GM20000 (cell line): ENCODE measurements around the gene PRPF39.
"Not testable (repeated sequence)": the region's sequence is repeated elsewhere in the genome, so short reads cannot be mapped to it uniquely, and the experiment has no call there.

Experiments used
- DNase-seq: peaks from one replicate; pipeline ENCODE4 v3.0.0; 2012; ENCODE audit warnings: low spot score
- TF ChIP-seq, protein P1 (sequence below): IDR thresholded peaks from 2 replicates; pipeline ENCODE4 v1.5.1; 2012; ENCODE audit warnings: mild to moderate bottlenecking, control low read depth; ENCODE audit errors: extremely low read depth, missing control alignments

Gene PRPF39

DNA sequence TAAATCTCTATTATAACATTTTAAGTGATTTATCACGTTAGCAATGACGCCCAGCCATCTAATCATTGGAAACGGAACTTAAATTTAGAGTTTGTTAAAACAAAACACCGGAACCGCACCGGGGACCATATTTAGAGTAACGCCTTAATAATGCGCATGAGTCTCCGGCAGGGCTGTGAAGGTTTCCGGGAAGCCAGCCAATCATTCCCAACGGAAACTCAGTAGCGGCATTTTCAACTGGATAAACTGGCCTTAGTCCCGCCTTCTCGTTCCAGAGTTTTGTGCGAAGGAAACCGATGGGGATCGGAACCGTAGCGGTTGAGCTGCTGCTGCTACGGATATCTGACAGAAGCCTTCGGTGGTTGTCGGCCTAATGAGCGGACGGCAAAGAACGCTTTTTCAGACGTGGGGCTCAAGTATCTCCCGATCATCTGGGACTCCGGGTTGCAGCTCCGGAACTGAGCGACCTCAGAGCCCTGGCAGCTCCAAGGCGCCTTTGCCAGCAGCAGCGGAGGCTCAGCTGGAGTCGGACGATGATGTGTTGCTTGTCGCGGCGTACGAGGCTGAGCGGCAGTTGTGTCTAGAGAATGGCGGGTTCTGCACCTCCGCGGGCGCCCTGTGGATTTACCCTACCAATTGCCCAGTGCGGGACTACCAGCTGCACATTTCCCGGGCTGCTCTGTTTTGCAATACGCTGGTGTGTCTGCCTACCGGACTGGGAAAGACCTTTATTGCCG is 51.9 kb downstream of the PRPF39 start, which contains the start of gene FANCM:
Gene FANCM, plus strand, starts transcription at position 272 of the 737 bp plus-strand sequence. Its CDS starts 102 bp downstream, at position 374.
- TF ChIP-seq, protein P1, sequence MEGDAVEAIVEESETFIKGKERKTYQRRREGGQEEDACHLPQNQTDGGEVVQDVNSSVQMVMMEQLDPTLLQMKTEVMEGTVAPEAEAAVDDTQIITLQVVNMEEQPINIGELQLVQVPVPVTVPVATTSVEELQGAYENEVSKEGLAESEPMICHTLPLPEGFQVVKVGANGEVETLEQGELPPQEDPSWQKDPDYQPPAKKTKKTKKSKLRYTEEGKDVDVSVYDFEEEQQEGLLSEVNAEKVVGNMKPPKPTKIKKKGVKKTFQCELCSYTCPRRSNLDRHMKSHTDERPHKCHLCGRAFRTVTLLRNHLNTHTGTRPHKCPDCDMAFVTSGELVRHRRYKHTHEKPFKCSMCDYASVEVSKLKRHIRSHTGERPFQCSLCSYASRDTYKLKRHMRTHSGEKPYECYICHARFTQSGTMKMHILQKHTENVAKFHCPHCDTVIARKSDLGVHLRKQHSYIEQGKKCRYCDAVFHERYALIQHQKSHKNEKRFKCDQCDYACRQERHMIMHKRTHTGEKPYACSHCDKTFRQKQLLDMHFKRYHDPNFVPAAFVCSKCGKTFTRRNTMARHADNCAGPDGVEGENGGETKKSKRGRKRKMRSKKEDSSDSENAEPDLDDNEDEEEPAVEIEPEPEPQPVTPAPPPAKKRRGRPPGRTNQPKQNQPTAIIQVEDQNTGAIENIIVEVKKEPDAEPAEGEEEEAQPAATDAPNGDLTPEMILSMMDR, result no peak
- DNase-seq, result peak; percentile 85

DNA sequence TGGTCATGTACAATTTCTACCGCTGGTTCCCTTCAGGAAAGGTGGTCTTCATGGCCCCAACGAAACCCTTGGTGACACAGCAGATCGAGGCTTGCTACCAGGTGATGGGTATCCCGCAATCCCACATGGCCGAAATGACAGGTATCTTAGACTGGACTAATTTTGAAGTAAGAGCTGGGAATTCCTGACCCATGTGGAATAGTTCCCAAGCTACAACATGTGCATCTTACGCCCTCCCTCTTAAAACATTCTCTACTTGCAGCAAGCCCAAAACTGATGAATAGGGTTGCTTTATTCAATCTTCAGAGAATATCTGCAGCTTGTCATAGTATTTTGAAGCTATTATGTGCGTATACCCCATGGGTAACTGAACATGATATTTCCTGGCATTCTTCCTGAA is 52.5 kb downstream of the PRPF39 start:
- TF ChIP-seq, protein P1, result no peak
- peak; percentile 5 for DNase-seq

DNA sequence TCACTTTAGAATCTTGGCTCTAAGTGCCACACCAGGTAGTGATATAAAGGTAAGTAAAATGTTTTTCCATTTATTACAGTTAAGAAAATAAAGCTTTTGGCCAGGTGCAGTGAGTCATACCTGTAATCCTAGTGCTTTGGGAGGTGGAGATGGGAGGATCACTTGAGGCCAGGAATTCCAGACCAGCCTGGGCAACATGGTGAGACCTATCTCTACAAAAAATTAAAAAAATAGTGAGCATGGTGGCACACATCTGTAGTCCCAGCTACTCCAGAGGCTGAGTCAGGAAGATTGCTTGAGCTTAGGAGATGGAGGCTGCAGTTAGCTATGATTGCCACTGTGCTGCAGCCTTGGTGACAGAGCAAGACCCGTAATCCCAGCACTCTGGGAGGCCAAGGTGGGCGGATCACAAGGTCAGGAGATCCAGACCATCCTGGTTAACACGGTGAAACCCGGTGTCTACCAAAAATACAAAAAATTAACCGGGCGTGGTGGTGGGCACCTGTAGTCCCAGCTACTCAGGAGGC is 56.8 kb downstream of the PRPF39 start:
- TF ChIP-seq, protein P1, result no peak
- DNase-seq, result no peak

DNA sequence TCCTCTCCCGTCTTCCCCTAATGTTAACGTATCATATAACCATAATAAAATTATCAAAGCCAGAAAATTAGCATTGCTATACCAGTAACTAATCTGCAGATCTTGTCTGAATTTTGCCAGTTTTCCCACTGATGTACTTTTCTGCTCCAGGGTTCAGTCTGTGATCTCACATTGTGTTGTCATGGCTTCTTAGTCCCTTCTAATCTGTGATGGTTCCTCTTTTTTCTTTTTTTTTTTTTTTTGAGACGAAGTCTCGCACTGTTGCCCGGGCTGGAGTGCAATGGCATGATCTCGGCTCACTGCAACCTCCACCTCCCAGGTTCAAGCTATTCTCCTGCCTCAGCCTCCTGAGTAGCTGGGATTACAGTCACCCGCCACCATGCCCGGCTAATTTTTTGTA is 58.2 kb downstream of the PRPF39 start:
- DNase-seq, result not testable (repeated sequence)

DNA sequence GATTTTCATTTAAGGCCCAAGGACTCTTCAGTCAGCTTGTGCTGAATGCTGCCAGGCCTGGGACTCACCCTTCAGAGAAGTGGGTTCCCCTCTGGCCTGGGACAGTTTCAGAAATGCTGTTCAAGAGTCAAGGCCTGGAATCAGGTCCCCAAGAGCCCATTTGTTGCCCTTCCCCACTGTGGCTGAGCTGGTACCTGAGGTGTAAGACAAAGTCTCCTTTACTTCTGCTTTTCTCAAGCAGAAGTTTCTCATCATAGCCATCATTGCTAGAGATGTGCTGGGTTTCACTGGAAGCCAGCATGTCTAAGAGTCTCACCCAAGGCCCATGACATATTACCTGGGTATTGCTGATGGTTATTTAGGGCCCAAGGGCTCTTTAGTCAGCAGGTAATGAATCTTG is 60.7 kb downstream of the PRPF39 start:
- TF ChIP-seq, protein P1, result no peak
- DNase-seq, result no peak

DNA sequence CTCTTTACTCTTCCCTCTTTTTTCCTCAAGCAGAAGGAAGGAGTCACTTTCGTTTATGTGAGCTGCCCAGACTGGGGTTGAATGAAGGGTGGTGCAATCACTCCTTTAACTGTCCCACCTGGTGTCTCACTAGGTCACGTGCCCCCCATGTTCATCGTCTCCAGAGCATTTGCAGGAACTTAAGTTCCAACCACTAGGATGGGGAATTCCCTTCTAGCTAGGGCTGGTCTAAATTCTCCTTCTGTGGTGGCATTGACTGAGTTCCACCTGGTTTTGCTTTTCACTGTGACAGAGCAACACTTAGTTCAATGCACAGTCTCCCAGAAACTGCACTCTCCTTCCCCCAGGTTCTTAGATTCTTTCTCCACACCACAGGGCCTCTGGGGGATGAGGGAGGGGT is 61.3 kb downstream of the PRPF39 start:
- peak; percentile 3 for DNase-seq
- TF ChIP-seq, protein P1, result no peak

DNA sequence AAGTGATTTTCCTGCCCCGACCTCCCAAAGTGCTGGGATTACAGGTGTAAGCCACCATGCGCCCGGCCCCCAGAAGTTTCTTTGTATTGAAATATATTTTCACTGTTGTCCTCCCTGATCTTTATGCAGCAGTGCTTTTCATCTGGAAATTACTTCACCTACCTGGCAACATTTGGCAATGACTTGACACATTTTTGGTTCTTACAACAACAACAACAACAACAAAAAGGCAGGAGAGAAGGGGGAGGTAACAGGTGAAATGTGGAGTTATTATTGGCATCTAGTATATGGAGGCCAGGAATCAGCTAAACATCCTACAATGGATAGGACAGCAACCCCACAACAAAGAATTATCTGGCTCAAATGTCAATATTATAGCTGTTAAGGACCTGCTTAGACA is 65.7 kb downstream of the PRPF39 start:
- TF ChIP-seq, protein P1, result no peak
- no peak for DNase-seq

DNA sequence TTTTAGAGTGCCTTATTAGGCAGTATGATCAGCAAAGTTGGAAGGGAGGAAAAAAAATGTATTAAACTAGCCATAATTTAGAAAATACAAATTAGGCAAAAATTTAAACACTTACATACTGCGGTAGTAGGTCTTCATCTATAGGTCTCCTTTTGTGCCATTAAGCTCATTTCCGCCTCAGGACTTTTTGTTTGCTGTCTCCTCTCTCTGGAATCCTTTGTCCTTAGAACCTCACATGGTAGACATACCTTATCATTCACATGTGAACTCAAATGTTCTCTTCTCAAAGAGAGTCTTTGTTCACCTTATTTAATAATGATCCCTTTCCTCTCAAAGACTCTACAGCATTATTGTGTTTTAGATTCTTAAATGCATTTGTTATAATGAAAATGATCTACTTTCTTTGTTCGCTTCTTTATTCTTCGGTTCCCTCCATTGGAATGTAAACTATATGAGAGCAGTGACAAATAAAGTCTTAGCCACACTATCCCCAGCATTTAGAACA is 66.5 kb downstream of the PRPF39 start:
- TF ChIP-seq, protein P1, result no peak
- no peak for DNase-seq
